H9 (cell line): ENCODE data around the gene INSC. TPM values are rescaled to one million over a fixed set of nuclear protein-coding genes. Genes with fewer than 3 reads are reported as not detected.

ENCODE experiments used
- DNase-seq: peaks from one replicate; pipeline ENCODE4 v3.0.0-alpha.2; 2017
- H2AFZ ChIP-seq: one replicate; pipeline ENCODE4 v1.6.1; 2013; ENCODE audit warnings: mild to moderate bottlenecking, low read length, control low read depth, moderate library complexity
- H2AK5ac ChIP-seq: 2 replicates; pipeline ENCODE4 v1.6.1; 2013; ENCODE audit warnings: low read length, control low read depth, mixed read lengths; ENCODE audit not compliant: insufficient read length
- H2BK120ac ChIP-seq: one replicate; pipeline ENCODE4 v1.6.1; 2013; ENCODE audit warnings: low read depth, mild to moderate bottlenecking, low read length, control low read depth, inconsistent platforms; ENCODE audit not compliant: poor library complexity, severe bottlenecking
- H2BK12ac ChIP-seq: 2 replicates; pipeline ENCODE4 v1.6.1; 2013; ENCODE audit warnings: low read length, control low read depth, mixed read lengths, low read depth; ENCODE audit not compliant: insufficient read length
- H2BK15ac ChIP-seq: 2 replicates; pipeline ENCODE4 v1.6.1; 2013; ENCODE audit warnings: low read depth, low read length, control low read depth
- H2BK20ac ChIP-seq: one replicate; pipeline ENCODE4 v1.6.1; 2013; ENCODE audit warnings: low read depth, mild to moderate bottlenecking, low read length, control low read depth, inconsistent platforms; ENCODE audit not compliant: poor library complexity, severe bottlenecking
- H2BK5ac ChIP-seq: 2 replicates; pipeline ENCODE4 v1.6.1; 2013; ENCODE audit warnings: low read length, control low read depth, mixed read lengths; ENCODE audit not compliant: insufficient read length
- H3K14ac ChIP-seq: 2 replicates; pipeline ENCODE4 v1.6.1; 2013; ENCODE audit warnings: low read length, control low read depth; ENCODE audit not compliant: insufficient read depth
- H3K18ac ChIP-seq: 2 replicates; pipeline ENCODE4 v1.6.1; 2013; ENCODE audit warnings: low read depth, mild to moderate bottlenecking, mixed read lengths, low read length, control low read depth; ENCODE audit not compliant: insufficient read length
- H3K23ac ChIP-seq: 2 replicates; pipeline ENCODE4 v1.6.1; 2013; ENCODE audit warnings: low read length, control low read depth, mixed read lengths, low read depth; ENCODE audit not compliant: insufficient read length
- H3K23me2 ChIP-seq: 2 replicates; pipeline ENCODE4 v1.6.1; 2013; ENCODE audit warnings: low read depth, mild to moderate bottlenecking, mixed read lengths, low read length, control low read depth; ENCODE audit not compliant: insufficient read length, poor library complexity, severe bottlenecking
- H3K27ac ChIP-seq: 2 replicates; pipeline ENCODE4 v1.5.1; 2013; ENCODE audit warnings: low read length, control low read depth, mixed read lengths, low read depth; ENCODE audit not compliant: insufficient read length
- H3K27me3 ChIP-seq: 2 replicates; pipeline ENCODE4 v1.6.1; 2013; ENCODE audit warnings: low read length, control low read depth, inconsistent platforms; ENCODE audit not compliant: insufficient read depth
- H3K4ac ChIP-seq: 2 replicates; pipeline ENCODE4 v1.6.1; 2013; ENCODE audit warnings: low read depth, mild to moderate bottlenecking, control low read depth, inconsistent platforms, low read length, moderate library complexity
- H3K4me1 ChIP-seq: 2 replicates; pipeline ENCODE4 v1.6.1; 2013; ENCODE audit warnings: low read length, control low read depth, inconsistent platforms; ENCODE audit not compliant: insufficient read depth
- H3K4me2 ChIP-seq: 2 replicates; pipeline ENCODE4 v1.6.1; 2013; ENCODE audit warnings: low read length, control low read depth, mixed read lengths; ENCODE audit not compliant: insufficient read length, insufficient read depth
- H3K56ac ChIP-seq: 2 replicates; pipeline ENCODE4 v1.6.1; 2013; ENCODE audit warnings: low read depth, mild to moderate bottlenecking, mixed read lengths, low read length, control low read depth; ENCODE audit not compliant: insufficient read length
- H3K79me1 ChIP-seq: 2 replicates; pipeline ENCODE4 v1.6.1; 2013; ENCODE audit warnings: low read depth, mild to moderate bottlenecking, moderate library complexity, low read length, control low read depth, inconsistent platforms; ENCODE audit not compliant: insufficient read depth, poor library complexity, severe bottlenecking
- H3K79me2 ChIP-seq: 2 replicates; pipeline ENCODE4 v1.6.1; 2013; ENCODE audit warnings: low read length, control low read depth, inconsistent platforms; ENCODE audit not compliant: insufficient read depth
- H3K9ac ChIP-seq: 2 replicates; pipeline ENCODE4 v1.6.1; 2013; ENCODE audit warnings: low read length, control low read depth, mixed read lengths; ENCODE audit not compliant: insufficient read length; ENCODE audit errors: extremely low read depth
- H3K9me3 ChIP-seq: one replicate; pipeline ENCODE4 v1.6.1; 2013; ENCODE audit warnings: low read depth, low read length, inconsistent platforms; ENCODE audit not compliant: control insufficient read depth
- H3T11ph ChIP-seq: one replicate; pipeline ENCODE4 v1.6.1; 2013; ENCODE audit warnings: mild to moderate bottlenecking, low read length, control low read depth, inconsistent platforms
- H4K20me1 ChIP-seq: one replicate; pipeline ENCODE4 v1.6.1; 2013; ENCODE audit not compliant: control insufficient read depth, insufficient read length, insufficient read depth
- H4K5ac ChIP-seq: 2 replicates; pipeline ENCODE4 v1.6.1; 2013; ENCODE audit warnings: low read depth, mild to moderate bottlenecking, mixed read lengths, low read length, control low read depth; ENCODE audit not compliant: insufficient read length
- H4K8ac ChIP-seq: replicated peaks from 2 replicates; pipeline ENCODE4 v1.6.1; 2013; ENCODE audit warnings: low read length, control low read depth, mixed read lengths, low read depth; ENCODE audit not compliant: insufficient read length
- H4K91ac ChIP-seq: 2 replicates; pipeline ENCODE4 v1.6.1; 2013; ENCODE audit warnings: low read depth, mild to moderate bottlenecking, moderate library complexity, mixed read lengths, low read length, control low read depth; ENCODE audit not compliant: insufficient read length
- H3K27ac Mint-ChIP-seq, 3 experiments: 2 replicates in 2 of 3; 3 replicates in 1 of 3; pipeline ENCODE4 v1.8.0; 2020 to 2021; ENCODE audit warnings: mixed read lengths in 3 of 3, mild to moderate bottlenecking in 1 of 3, moderate library complexity in 1 of 3
- H3K27me3 Mint-ChIP-seq: 2 replicates; pipeline ENCODE4 v1.8.0; 2021; ENCODE audit warnings: low read depth, mild to moderate bottlenecking, moderate library complexity, mixed read lengths
- H3K36me3 Mint-ChIP-seq, 3 experiments: 2 replicates in 2 of 3; 3 replicates in 1 of 3; pipeline ENCODE4 v1.8.0; 2020 to 2021; ENCODE audit warnings: low read depth in 3 of 3, mixed read lengths in 3 of 3; ENCODE audit not compliant: insufficient read depth in 1 of 3
- H3K4me1 Mint-ChIP-seq, 2 experiments: 2 replicates each; pipeline ENCODE4 v1.8.0; 2020; ENCODE audit warnings: mixed read lengths in 2 of 2
- H3K4me3 Mint-ChIP-seq, 2 experiments: 2 replicates in 1 of 2; 3 replicates in 1 of 2; pipeline ENCODE4 v1.8.0; 2020 to 2021; ENCODE audit warnings: mild to moderate bottlenecking in 2 of 2, mixed read lengths in 2 of 2, moderate library complexity in 1 of 2
- H3K9me3 Mint-ChIP-seq, 2 experiments: 2 replicates in 1 of 2; 3 replicates in 1 of 2; pipeline ENCODE4 v1.8.0; 2020; ENCODE audit warnings: mild to moderate bottlenecking in 2 of 2, mixed read lengths in 2 of 2, moderate library complexity in 1 of 2
- CTCF ChIP-seq: fragments of 200-600 bp; sonication (generic); conservative IDR thresholded peaks from 3 replicates; pipeline ENCODE4 v1.8.0; 2021; ENCODE audit warnings: antibody characterized with exemption, mild to moderate bottlenecking
- WGBS: extraction: QIAGEN DNeasy Blood & Tissue Kit; methylation state at CpG from one replicate; pipeline ENCODE4 v1.1.7; 2013; ENCODE audit warnings: missing lambda C conversion rate, low lambda C conversion rate, mixed read lengths; ENCODE audit not compliant: insufficient read length; ENCODE audit errors: extremely low coverage; 5-methylcytosine and 5-hydroxymethylcytosine counted together
- total RNA-seq: library from RNA; stranded (reverse); gene quantifications from 2 replicates; pipeline ENCODE4 v1.2.1, GENCODE V29; 2021

The INSC gene
- total RNA-seq, 1 experiment from 2014 or later: not detected

GRCh38 chr11:15223318-15223717 is 108.6 kb downstream of the INSC start:
- Histone ChIP-seq H2BK5ac (no peak overlapping the region), H3T11ph (no peak overlapping the region), H3K23ac (no peak overlapping the region), H3K79me1 (no peaks in the 10 kb centered on the region), H3K27ac (no peak overlapping the region), H3K4me2 (no peak overlapping the region), H3K9ac (no peak overlapping the region), H4K5ac (no peak overlapping the region), H3K9me3 (no peaks in the 10 kb centered on the region), H2BK15ac (no peak overlapping the region), H3K79me2 (no peaks in the 10 kb centered on the region), H3K27me3 (no peaks in the 10 kb centered on the region), H2BK20ac (no peak overlapping the region), H3K4me1 (no peaks in the 10 kb centered on the region), H2AK5ac (no peak overlapping the region), H3K4ac (no peak overlapping the region), H3K18ac (no peak overlapping the region), H2BK12ac (no peak overlapping the region), H2BK120ac (no peak overlapping the region), H4K20me1 (no peaks in the 10 kb centered on the region), H3K56ac (no peak overlapping the region), H3K23me2 (no peaks in the 10 kb centered on the region), H3K14ac (no peak overlapping the region), H2AFZ (no peak overlapping the region), H4K8ac (no peak overlapping the region), H4K91ac (no peak overlapping the region)
- Mint-ChIP-seq H3K27me3 (peaks cover 2% of the 10 kb centered on the region), H3K9me3 (no peaks in the 10 kb centered on the region), H3K36me3 (no peaks in the 10 kb centered on the region; a peak in 1 of 7 replicates), H3K4me1 (peaks cover 0 to 4% of the 10 kb centered on the region in 2 experiments; a peak in 2 of 4 replicates), H3K4me3 (no peak overlapping the region), H3K27ac (no peak overlapping the region)
- TF ChIP-seq CTCF: no peak
- WGBS: no CpG with 5 or more reads among the region's 1 CpG
- DNase-seq: no peak
